Activated CD4-positive, alpha-beta T cell treated with anti-CD3 and anti-CD28 coated beads, Interleukin-2, amount 50 U/mL, for 48 hours (primary cell): Measurements from ENCODE around the gene TPGS1.
A peak's percentile ranks its signal among the peaks of the same experiment; 100 is the strongest.

Experiments used
- DNase-seq, 2 experiments: peaks; one replicate each; pipeline ENCODE4 v3.0.0-alpha.2; 2020

The TPGS1 gene, protein sequence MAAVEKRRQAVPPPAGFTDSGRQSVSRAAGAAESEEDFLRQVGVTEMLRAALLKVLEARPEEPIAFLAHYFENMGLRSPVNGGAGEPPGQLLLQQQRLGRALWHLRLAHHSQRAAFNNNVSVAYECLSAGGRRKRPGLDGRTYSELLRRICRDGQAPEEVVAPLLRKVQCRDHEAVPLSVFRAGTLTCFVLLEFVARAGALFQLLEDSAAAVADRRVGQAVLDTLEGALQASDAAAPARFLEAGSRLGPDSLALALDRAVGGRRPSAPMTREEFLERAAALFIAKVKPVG

DNA sequence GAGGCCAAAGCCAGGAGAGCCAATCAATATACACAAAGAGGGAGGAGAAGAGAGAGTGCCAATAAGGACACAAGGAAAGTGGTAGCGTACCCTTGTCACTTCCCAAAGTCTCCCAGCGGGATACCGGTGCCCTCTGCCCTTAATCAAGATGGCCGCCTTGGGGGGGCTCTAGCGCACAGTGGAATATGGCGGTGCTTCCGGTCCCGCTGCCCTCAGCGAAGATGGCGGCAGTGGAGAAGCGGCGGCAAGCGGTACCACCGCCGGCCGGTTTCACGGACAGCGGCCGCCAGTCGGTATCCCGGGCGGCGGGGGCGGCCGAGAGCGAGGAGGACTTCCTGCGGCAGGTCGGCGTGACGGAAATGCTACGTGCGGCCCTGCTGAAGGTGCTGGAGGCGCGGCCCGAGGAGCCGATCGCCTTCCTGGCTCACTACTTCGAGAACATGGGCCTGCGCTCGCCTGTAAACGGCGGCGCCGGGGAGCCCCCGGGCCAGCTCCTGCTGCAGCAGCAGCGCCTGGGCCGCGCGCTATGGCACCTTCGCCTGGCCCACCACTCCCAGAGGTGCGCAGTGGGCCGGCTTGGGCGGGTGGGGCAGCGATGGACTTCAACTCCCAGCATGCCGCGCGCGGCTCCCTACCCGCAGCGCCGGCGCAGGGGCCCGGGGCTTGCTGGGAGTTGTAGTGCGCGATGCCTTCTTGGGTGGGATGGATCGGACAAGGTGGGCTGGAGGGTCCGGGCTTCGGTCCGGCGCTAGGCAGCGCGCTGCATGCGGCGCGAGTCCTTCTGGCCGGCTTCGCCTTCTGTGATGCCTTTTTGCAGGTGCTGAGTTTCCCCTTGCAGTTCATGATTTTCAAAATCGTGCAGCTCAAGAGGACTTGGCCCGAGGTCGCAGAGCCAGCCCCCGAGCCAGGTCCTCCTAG, at the start of gene TPGS1:
TPGS1 (plus strand) TSS at position 212 of the 918 bp plus-strand sequence; CDS start at position 222, 10 bp downstream.
- DNase-seq, result peak; percentile 85 to 89

DNA sequence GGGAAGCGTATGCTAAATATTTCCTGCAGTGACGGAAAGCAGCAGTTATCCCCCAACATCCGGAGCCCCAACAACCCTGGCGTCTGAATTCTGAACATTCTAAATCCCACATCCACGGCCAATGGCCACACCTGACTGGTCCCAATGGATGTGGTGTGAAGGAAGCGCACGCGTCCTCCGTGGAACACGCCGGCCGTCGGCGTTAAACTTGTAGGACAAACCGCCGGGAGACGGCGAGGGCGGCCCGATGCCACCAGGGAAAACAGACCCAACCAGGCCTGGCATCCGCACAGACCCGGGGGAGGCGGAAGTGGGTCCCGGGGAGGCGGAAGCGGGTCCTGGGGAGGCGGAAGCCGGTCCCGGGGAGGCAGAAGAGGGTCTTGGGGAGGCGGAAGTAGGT, 49.7 kb upstream of the TPGS1 start:
- DNase-seq, result no peak

DNA sequence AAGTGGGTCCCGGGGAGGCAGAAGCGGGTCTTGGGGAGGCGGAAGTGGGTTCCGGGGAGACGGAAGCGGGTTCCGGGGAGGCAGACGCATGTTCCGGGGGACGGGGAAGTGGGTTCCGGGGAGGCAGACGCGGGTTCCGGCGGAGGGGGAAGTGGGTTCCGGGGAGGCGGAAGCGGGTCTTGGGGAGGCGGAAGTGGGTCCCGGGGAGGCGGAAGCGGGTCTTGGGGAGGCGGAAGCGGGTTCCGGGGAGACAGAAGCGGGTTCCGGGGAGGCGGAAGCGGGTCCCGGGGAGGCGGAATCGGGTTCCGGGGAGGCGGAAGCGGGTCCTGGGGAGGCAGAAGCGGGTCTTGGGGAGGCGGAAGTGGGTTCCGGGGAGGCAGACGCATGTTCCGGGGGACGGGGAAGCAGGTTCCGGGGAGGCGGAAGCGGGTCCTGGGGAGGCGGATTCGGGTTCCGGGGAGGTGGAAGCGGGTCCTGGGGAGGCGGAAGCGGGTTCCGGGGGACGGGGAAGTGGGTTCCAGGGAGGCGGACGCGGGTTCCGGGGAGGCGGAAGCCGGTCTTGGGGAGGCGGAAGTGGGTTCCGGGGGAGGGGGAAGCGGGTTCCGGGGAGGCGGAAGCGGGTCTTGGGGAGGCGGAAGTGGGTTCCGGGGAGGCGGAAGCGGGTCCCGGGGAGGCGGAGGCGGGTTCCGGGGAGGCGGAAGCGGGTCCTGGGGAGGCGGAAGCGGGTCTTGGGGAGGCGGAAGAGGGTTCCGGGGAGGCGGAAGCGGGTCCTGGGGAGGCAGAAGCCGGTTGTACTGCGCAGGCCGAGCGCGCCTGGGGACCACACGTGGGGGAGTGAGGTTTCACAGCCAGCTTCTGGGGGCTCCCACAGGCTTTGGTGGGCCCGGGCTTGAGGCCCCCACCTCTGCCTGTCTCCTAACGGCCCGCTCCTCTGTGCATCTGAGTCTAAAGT, 48.9 kb upstream of the TPGS1 start:
- DNase-seq, result no peak

DNA sequence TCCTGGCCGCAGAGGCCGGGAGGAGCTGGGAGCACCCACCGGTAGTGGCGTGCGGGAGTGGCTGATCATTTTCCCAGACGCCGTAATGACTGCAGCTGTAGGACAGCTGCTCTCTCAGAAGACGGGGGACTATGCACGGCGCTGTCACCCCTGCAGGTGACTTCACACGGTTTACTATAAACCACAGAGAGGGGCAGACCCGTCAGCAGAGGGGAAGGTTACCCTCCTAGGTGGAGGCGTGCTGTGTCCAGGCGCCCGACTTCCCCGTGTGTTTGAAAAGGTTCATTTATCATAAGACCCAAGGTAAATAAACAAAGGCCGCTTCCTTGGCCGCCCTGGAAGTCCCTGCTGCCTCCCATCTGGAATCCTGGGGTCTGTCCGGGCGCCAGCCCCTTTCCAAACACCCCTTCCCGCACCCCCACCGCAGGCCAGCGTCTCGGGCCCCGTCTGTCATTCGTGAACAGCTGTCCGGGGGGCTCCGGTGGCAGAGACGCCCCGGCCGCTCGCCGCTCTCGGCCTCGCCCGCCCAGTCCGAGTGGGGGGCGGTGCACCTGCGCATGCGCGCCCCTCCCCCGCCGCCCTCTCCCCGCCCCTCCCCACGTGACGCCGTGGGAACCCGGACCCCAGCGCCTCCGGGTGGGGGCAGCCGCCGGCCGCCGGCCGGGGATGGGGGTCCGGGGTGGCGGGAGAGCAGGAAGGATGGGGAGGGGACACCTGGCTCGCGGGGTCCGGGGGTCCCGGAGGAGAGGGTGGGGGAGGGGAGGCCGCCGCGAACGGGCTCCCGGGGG, 47.4 kb upstream of the TPGS1 start:
- peak; percentile 13 to 18 for DNase-seq

DNA sequence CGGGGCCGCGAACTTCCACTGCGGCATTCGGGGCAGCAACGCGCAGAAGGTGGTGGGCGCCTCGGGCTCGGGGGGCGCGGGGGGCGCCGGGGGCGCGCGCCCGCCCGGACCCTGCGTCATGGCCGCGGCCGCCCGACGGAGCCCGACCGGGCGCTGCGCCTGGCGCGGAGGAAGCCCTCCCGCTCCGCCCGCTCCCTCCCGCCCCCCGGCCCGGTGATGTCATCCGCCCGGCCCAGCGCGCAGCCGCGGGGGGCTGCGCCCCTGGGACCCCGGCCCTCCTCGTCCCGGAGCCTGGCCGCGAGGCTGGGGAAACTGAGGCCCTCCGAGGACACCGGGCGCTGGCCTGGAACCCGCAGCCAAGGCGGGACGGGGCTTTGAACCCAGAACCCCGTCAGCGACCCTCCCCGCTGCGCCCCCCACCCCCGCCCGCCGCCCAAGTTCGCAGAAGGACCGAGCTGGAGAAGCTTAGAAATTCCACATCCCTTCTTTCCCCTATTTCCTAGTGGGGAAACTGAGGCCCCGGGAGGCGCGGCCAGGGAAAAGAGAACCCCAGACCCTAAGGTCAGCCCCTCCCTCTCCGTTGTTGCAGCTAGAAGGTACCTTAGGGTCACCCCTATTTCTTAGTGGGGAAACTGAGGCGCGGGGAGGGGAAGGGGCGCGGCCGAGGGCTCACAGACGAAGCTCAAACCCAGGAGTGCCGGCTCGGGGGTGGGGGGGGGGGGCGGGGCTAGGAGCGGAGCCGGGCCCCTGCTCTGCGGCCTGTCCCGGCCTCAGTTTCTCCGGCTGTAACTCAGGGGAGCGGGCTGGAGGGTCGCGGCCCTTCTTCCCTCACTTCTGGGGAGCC, 46.2 kb upstream of the TPGS1 start, which contains the start of gene SHC2:
SHC2 (minus strand) TSS at position 157 of the 844 bp plus-strand sequence; CDS start at position 120, 37 bp downstream.
- DNase-seq, result no peak

DNA sequence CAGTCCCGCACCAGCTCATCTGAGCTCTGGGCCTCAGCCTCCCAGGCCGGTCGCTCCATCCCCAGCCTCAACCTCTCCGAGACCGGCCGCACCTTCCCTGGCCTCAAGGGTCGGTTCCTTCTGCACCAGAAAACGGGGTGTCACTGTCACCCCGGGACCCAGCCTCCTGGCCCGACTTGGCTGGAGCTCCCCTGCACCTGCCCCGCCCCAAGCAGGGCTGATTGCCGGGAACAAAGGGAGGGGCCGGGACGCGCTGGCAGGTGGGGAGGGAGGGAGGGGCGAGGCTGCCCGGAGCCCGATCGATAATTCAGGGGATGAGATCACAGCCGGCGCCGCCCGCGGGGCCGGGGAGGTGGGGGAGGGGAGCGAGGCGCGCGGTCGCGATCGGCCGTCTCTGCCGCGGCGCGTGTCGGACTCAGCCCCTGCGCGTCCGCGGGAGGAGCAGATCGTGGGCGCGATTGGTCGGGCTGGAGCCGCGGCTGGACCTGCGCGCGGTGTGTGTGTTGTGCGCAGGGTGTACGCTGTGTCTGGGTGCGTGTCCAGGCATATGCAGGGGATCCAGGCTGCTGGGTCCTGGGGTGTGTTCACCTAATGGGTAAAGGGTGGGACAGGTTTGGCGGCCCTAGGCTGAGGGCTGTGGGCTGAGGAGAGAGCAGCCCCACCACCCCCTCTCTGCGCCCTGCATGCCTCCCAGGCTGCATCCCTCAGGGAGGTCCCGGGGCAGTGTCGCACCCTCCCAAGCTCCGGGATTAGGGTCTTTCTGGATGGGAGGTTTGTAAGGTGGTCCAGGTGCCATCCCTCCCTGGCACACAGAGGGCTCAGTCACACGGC, 45.4 kb upstream of the TPGS1 start:
- peak; percentile 8 to 9 for DNase-seq

DNA sequence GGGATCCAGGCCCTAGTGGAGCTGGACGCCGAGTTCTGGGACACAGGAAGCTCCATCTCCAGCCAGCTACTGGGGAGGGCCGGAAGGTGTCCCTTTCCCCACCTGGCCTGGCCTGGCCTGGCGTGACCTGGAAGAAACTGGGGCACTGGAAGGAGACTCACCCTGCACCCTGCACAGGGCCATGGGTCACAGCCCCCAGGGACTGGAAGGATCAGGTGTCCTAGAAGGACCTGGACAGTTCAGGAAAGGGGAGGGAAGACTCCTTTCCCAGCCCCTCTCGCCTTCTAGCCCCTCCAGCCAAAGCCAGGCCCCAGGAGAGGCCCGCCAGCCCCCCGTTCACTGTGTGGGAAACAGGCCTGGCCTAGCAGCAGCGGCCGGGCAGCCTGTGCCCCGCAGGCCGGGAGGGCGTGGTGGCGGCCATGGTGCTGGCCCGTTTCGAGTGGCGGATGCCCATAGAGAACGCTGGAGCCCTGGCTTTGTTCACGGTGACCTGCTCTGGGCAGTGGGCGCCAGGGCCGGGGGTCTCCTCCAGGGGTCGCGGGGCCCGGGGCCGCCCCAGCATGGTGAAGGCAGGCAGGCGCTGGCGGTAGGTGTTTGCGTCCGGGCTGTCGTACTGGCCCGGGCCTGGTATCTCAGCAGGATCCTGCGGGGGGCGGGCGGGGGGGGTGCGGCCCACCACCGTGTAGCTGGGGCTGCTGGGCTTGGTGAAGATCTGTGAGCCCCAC, 43.7 kb upstream of the TPGS1 start:
- no peak for DNase-seq

DNA sequence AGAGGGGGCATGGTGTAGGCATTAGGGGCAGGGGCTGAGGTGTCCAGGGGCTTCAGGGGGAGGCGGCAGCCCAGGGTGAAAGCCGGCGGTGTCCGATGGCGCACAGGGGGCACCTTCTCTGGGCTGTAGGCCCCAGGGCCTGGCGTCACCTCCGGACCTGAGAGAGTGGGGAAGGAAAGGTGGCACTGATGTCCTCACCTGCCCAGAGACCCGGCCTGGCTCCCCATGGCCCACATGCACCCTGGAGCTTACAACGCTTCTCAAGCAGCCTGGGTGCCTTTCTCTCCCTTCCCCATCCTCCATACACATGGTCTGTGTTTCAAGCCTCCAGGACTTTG, 43.1 kb upstream of the TPGS1 start:
- no peak for DNase-seq

DNA sequence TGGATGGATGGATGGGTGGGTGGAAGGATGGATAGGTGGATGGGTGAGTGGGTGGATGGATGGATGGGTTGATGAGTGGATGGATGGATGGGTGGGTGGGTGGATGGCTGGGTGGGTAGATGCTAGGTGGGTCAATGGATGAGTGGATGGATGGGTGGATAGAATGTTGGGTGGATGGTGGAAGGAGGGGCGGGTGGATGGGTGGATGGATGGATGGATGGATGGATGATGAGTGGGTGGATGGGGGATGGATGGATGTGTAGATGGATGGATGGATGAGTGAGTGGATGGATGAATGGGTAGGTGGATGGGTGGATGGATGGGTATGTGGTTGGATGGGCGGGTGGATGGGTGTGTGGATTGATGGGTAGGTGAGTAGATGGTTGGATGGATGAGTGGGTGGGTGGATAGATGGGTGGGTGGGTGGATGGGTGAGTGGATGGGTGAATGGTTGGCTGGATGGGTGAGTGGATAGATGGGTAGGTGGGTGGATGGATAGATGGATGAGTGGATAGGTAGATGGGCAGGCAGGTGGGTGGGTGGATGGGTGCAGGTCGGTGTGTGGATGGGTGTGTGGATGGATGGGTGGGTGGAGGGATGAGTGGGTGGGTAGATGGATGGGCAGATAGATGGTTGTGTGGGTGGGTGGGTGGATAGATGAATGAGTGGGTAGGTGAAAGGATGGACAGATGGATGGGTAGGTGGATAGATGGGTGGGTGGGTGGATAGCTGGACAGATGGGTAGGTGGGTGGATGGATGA, 42.1 kb upstream of the TPGS1 start:
- DNase-seq, result no peak

DNA sequence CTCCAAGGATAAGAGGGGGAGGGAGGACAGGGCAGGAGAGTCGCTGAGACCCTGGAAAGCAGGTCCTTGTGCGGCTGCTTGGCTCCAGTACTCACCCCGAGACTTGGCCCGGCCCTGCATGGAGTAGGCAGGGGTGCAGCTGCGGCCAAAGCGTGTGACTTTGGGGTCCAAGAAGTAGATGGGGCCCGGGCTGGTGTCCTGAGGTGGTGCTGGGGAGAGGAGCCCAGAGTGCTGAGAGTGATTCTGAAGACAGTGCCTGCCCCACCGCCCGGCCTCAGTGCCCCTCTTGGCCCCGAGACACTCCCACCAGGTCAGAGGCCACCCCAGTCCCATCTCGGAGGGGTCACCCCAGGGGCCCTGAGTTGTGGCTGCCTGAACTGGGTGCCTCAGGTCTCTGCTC, 39.7 kb upstream of the TPGS1 start:
- no peak for DNase-seq

DNA sequence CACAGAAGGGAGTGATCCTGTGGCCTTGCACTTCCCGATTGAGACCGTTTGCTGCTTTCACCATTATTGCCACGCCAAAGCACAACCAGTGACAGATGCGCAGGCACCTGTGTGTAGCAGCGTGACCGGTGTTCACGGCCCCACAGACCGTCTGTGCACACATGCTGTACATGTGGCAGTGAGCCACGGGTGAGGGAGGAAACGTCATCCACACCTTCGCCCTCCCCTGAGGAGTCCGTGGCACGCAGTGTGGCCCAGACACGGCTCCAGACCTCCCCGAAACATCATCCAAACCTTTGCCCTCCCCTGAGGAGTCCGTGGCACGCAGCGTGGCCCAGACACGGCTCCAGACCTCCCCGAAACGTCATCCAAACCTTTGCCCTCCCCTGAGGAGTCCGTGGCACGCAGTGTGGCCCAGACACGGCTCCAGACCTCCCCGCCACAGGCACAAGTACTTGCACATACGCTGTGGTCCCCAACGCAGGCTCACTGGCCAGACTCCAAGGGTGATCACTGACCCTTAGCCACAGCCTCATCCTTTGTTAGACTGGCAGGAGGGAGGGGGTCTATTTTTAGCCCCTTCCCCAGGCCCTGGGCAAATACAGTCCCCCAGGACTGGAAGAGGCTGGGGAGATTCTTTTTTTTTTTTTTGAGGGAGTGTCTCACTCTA, 38.6 kb upstream of the TPGS1 start:
- no peak for DNase-seq

DNA sequence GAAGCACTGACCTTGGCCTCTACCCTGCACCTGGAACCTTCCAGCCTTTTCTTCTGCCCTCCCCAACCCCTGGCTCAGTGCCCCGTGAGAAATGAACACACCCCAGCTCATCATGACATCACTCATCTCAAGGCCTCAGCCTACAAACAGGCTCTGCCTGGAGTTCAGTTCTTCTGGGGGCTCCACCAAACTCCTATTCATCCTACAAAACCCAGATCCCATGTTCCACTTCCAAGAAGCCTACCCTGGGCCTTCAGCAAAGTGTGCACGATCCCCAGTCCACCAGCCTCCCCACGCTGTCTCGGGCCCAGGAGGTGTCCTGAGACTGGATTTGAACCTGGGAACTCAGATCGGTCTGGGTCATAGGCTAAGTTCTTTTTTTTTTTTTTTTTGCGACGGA, 37.5 kb upstream of the TPGS1 start:
- DNase-seq, result no peak

DNA sequence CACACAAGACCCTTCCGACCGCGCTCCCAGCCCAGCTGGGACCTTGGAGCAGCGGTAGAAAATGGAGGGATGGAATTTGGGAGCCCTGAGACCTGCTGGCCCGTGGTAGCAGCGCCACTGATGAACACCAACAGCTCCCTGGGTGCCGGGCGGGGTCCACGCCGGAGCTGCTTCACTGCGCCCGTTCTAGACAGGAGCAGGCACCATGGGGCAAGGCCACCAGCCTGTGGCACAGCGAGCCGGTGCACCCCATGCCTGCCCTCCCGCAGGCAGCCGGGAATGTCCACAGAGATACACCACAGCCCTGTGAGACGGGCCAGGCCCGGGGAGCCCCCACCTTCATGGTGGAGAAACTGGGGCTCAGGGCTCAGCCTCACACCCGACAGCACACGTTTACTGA, 36.6 kb upstream of the TPGS1 start:
- DNase-seq, result no peak

DNA sequence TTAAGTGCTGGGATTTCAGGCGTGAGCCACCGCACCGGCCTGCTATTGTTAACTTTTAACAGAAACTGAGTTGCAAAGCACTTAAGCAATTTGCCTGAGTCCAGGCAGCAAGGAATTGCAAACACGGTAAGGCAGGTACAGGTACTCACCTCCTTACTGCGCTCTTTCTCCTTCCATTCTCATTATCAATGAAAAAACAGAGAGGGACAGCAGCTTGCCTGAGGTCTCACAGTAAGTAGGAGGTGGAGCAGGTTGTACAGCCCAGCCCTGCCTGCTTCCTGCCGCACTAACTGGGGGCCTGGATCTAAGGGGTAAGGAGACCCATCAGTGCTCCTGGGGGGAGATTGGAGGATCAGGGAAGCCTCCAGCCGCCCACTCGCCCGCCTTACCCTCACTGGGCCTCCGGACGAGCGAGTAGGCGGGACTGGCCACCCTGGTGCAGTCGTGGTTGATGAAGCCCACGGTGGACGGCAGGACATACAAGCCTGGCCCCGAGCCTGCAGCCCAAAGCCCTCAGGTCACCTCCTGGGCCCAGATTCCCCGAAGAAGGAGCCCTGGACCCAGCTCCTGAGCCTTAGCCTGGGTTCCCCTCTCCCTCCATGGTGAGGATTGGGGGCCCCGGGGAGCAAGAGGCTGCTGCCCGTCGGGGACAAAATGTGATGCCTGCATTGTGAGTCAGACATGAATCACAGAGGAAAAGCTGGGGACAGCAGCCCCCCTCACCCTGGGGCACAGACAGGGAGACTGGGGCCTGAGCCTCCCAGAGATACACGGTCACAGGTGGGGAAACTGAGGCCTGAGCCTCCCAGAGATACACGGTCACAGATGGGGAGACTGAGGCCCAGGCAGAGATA, 35.1 kb upstream of the TPGS1 start:
- DNase-seq, result no peak

DNA sequence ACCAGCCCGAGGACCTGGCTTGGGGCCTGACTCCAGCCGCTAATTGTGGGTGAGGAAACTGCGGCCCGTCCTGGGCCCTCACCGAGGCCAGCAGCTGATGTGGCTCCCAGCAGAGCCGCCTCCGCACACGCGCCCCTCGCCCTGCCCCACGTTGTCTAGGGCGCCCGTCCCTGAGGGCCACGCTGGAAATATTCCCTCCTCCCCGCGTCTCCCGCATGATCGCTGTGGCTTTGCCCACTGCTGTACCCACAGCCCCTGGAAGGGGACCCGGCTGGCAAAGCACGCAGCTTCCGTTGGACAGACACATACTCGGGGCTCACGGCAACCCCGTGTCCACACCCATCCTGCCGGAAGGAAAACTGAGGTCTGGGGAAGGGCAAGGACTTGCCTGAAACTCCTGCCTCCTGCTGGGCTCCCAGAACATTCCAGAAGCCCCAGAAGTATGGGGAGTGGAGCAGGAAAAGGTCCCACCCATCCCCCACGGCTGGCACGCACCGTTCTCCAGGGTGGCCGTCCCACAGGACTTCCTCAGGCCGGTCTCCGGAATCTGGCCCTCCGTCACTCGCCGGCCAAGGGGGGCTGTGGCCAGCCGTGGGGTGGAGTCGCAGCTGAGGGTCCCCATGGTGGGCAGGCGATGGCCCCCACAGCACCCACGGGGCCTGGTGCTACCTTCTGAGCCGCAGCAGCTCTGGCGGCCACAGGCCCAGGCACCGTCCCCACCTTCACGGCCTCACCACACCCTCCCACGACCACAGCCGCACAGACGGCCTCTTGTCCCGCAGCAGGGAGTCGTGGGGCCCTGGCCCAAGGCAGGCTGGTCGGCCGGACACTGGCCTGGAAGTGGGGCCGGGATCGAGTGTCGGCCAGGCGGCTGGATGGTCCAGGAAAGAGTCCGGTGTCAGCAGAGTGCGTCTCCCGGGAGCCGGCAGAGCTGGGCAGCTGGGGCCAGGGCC, 32.9 kb upstream of the TPGS1 start:
- no peak for DNase-seq

DNA sequence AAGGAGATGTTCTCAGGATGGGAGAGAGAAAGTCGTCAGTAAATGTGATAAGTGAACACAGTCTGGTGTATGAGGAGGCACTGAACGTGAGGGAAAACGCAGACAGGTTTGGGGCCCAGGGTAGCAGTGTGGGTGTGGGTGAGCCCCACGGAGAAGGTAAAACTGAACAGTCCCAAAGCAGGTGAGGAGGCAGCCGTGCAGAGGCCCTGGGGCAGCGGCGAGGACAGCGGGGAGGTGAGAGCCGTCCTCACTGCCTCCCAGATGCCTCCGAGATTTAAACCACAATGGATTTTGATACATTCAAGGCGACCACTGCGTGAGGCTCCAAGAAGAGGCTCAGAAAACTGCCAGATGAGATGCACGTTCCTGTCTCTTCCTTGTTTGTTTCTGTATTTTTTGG, 31.9 kb upstream of the TPGS1 start:
- no peak for DNase-seq
